ENCODE measurements around the gene PAX5. TPM values are rescaled to one million over a fixed set of nuclear protein-coding genes. Genes with fewer than 3 reads are reported as not detected.

The PAX5 gene
- total RNA-seq, 1 donor from 2014 or later: 0.16 TPM

DNA sequence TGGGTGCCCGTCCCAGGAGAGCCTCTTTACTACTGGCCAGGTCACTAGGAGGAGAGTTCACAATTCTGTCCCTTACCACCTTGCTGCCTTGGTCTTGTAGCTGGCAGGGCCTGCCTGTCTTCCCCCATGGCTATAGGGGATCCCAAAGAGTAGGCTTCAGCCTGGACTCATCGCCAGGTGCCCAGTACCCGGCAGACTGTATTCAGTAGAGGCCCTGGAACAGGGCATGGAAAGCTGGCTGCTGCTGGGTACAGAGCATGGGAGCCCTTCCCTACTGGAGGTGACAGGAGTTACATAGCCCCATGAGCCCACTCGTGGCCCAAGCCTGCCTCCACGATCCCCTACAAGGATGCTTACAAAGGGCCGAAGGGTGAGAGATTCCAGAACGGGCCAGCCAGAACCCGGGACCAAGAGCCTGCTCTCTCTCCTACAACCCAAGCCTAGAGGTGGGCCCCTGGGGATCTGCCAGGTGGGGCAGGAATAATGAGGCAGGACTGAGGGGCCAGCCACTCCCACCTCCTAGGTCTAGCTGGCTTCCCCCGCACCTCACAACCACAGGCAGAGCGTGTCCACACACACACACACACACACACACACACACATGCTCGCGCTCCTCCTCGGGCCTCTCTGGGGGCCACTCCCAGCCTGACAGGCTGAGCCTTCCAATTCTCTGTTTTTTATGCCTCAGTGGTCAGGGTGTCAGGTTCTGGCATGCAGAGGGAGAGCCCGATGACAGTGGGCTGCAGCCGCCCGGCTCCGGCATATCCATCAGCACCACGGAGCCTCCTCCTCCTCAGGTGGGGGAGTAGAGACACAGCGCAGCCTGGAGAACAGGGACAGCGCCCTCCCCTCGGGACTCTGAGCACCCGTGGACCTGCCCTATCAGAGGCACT is 186.0 kb downstream of the PAX5 start:
- Mint-ChIP-seq H3K4me3 (no peak overlapping the region), H3K36me3 (ENCODE audit: low read depth) (no peaks in the 10 kb centered on the region), H3K4me1 (no peaks in the 10 kb centered on the region), H3K27ac (no peak overlapping the region), H3K9me3 (no peaks in the 10 kb centered on the region), H3K27me3 (no peaks in the 10 kb centered on the region)
- intact Hi-C loops (cut with micrococcal nuclease): no loop called here
- no peak for DNase-seq

DNA sequence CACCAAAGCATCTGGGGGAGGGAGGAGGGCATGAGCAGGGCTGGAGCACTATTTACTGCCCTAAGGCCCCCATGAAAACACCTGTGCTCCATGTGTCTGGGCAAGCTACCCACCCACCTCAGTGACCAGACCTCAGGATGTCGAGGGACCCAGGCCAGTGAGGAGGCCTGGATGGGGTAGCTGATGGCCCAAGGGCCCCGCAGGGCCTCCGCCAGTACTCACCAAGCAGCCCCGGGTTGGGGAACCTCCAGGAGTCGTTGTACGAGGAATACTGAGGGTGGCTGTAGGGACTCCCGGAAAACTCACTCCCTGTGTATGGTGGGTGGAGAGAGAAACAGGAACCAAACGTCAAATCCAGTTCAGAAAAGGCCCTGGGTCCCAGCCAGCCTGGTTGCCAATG is 187.4 kb downstream of the PAX5 start:
- DNase-seq: no peak
- H3K9me3 Mint-ChIP-seq: no peaks in the 10 kb centered on the region
- H3K27me3 Mint-ChIP-seq: no peaks in the 10 kb centered on the region
- no peaks in the 10 kb centered on the region for H3K36me3 Mint-ChIP-seq (ENCODE audit: low read depth)
- intact Hi-C loops (cut with micrococcal nuclease): no loop called here
- H3K27ac Mint-ChIP-seq: no peak overlapping the region
- H3K4me3 Mint-ChIP-seq: no peak overlapping the region
- H3K4me1 Mint-ChIP-seq: no peaks in the 10 kb centered on the region

DNA sequence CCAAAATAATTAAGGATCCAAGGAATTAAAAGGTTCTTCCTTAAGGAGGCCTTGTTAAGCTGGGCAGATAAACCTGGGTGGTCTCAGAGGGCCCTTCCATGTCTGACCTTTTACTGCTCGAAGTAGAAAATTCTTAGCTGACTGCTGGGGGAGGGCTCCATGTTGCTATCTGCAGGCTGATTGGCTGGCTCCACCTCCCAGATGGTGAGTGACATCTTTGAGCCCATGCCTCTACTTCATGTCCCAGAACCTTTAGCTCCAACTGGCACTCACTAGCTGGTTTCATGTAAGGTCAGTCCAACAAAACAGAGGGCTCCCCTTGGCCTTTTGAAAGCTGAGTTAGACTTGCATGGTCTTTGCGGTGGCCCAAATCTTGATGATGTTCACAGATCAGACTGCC is 188.2 kb downstream of the PAX5 start:
- no peaks in the 10 kb centered on the region for H3K36me3 Mint-ChIP-seq (ENCODE audit: low read depth)
- H3K9me3 Mint-ChIP-seq: no peaks in the 10 kb centered on the region
- H3K27ac Mint-ChIP-seq: no peak overlapping the region
- no peak overlapping the region for H3K4me3 Mint-ChIP-seq
- no peaks in the 10 kb centered on the region for H3K4me1 Mint-ChIP-seq
- DNase-seq: no peak
- H3K27me3 Mint-ChIP-seq: no peaks in the 10 kb centered on the region
- intact Hi-C loops (cut with micrococcal nuclease): no loop called here

DNA sequence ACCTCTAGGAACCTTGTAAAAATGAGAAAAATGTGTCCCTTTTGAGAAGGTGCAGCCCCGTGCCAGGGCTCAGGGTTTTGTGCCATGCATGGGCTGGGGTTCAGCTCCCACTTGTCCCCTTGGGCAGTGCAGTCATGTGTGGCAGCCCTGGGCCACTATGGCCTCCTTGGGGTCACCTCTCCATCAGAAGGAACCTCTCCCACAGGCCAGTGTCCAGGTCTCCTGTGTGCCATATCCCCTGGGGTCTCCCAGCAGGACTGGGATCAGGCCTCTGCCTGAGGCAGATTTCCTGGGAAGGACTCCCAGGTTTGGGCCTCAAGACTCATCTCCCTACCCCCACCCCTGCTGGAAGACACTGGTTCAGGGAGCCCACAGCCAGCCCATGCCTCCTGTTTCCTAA is 189.1 kb downstream of the PAX5 start:
- no peak overlapping the region for H3K4me3 Mint-ChIP-seq
- DNase-seq: no peak
- intact Hi-C loops (cut with micrococcal nuclease): no loop called here
- H3K27me3 Mint-ChIP-seq: no peaks in the 10 kb centered on the region
- no peaks in the 10 kb centered on the region for H3K9me3 Mint-ChIP-seq
- H3K27ac Mint-ChIP-seq: no peak overlapping the region
- H3K36me3 Mint-ChIP-seq (ENCODE audit: low read depth): no peaks in the 10 kb centered on the region
- no peaks in the 10 kb centered on the region for H3K4me1 Mint-ChIP-seq

DNA sequence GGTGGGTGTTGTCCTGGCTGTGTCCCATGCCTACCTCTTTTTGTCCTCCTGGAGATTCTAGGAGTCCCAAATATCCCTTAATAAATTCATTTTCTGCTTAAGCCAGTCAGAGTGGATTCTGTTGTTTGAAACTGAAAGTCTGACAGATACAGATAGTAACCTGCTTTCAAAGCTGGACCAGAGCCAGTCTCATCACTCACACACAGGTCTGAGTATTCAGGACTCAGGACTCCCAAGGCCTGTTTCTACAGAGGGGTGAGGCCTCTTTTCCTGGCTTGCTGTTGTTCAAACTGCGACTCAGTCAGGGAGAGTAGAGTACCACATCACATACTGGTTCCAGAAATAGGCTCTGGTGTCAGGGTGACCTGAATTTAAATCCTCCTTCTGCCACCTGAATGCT is 190.1 kb downstream of the PAX5 start:
- no peak overlapping the region for H3K4me3 Mint-ChIP-seq
- H3K9me3 Mint-ChIP-seq: no peaks in the 10 kb centered on the region
- no peak for DNase-seq
- no peak overlapping the region for H3K27ac Mint-ChIP-seq
- H3K36me3 Mint-ChIP-seq (ENCODE audit: low read depth): no peaks in the 10 kb centered on the region
- no peaks in the 10 kb centered on the region for H3K27me3 Mint-ChIP-seq
- H3K4me1 Mint-ChIP-seq: no peaks in the 10 kb centered on the region
- intact Hi-C loops (cut with micrococcal nuclease): no loop called here

DNA sequence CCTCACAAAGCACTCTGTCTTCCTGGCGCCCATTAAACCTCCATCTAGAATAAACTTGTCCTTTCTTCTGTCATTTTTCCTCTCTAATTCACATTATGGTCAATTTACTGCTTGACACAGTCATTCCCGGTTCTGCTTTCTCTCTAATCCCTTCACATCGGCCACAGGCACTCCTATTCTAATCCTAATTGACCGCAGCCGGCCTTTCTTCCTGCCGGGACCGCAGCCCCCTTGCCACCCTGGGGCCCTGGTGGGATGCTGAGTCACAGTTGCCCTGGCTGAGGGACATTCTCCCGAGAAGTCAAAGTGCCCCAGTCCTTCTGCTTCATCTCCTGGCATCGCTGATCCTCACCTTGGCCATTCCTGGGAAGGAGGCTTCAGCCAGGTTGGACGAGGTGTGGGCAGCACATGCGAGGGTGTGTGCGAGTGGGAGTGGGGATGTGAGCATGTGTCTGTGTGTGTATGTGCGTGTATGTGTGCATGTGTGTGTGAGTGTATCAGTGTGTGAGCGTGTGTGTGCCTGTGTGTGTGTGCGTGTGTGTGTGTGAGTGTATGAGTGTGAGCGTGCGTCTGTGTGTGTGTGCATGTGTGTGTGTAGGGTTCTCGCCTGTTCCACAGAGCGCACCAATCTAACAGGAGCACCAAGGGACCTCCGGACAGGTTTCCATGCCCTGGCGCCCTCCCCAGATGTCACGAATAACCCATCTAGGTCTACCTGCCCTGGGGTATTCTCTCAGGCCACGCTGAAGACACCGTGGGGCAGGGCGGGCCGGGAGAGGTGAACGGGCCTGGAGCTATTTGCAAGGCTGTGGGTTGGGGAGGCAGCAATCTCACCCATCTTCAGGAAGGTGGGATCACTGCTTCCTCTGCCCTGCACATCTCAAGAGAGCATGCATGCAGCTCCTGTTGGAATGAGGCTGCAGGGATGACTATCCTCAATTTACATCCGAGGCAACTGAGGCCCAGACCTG is 191.2 kb downstream of the PAX5 start:
- Mint-ChIP-seq H3K4me1 (no peaks in the 10 kb centered on the region), H3K36me3 (ENCODE audit: low read depth) (no peaks in the 10 kb centered on the region), H3K4me3 (no peak overlapping the region), H3K27me3 (no peaks in the 10 kb centered on the region), H3K27ac (no peak overlapping the region), H3K9me3 (no peaks in the 10 kb centered on the region)
- no peak for DNase-seq
- intact Hi-C loops (cut with micrococcal nuclease): no loop called here

DNA sequence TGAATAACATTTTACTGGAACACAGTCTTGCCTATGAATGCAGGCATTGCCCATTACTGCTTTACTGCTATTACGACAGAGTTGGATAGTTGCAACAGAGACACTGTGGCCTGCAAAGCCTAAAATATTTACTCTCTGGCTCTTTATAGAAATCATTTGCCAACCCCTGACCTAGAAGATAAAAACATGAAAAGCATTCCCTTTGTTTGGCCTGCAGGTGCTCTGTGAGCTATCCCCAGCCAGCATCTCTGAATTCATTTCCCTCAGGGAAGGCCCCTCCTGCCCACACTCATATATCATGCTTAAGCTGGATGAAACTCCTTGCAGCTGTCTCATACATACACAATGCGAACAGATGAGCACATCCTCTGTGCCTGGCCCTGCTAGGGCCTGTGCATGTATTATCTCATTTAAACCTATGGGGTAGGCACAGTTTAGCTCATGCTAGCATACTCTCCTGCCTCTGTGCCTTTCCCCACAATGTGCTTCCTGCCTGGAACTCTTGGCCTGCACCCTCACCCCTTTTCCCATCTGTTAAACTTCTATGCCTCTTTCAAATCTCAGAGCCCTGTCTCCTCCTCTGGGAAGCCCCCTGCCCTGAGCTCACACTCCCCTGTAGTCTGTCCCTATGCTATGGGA is 193.1 kb downstream of the PAX5 start:
- no peak overlapping the region for H3K4me3 Mint-ChIP-seq
- no peak for DNase-seq
- H3K9me3 Mint-ChIP-seq: no peaks in the 10 kb centered on the region
- no peaks in the 10 kb centered on the region for H3K27me3 Mint-ChIP-seq
- no peaks in the 10 kb centered on the region for H3K36me3 Mint-ChIP-seq (ENCODE audit: low read depth)
- intact Hi-C loops (cut with micrococcal nuclease): no loop called here
- no peaks in the 10 kb centered on the region for H3K4me1 Mint-ChIP-seq
- H3K27ac Mint-ChIP-seq: no peak overlapping the region

DNA sequence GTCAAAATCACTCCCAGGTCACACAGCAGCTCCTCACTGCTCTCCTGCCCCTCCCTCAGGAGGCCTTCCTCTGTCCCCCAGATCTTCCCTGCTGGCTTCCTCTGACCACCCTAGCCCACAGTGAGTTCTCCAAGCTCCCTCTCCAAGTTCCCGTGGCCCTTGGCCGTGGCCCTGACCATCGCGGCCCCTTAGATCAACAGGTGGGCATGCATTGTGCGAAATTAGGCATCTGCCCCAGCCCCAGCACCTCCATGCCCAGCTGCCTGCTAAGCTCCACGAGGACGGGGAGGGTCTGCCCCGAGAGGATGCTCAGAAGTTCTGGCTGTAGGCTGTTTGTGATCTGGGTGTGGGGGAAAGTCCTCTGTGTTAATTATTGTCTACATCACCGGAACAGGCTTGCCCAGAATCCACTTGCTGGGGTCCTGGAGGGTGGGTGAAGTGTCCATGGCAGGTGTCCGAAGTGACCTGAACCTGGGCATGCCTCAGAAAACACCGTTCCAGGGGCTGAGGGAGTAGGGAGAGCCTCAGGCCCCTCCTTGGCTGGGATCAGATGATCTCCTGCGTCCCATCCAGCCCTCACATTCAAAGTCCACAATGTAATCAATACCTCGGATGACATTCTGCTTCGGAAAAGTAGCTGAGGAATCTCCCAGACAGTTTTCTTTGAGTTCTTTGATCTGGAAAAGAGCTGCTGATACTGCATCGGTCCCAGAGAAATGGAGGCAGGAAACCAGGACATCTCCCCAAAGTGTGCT is 194.8 kb downstream of the PAX5 start:
- Mint-ChIP-seq H3K4me1 (no peaks in the 10 kb centered on the region), H3K4me3 (no peak overlapping the region), H3K27me3 (no peaks in the 10 kb centered on the region), H3K27ac (no peak overlapping the region), H3K9me3 (no peaks in the 10 kb centered on the region), H3K36me3 (ENCODE audit: low read depth) (no peaks in the 10 kb centered on the region)
- no peak for DNase-seq
- intact Hi-C loops (cut with micrococcal nuclease): no loop called here

DNA sequence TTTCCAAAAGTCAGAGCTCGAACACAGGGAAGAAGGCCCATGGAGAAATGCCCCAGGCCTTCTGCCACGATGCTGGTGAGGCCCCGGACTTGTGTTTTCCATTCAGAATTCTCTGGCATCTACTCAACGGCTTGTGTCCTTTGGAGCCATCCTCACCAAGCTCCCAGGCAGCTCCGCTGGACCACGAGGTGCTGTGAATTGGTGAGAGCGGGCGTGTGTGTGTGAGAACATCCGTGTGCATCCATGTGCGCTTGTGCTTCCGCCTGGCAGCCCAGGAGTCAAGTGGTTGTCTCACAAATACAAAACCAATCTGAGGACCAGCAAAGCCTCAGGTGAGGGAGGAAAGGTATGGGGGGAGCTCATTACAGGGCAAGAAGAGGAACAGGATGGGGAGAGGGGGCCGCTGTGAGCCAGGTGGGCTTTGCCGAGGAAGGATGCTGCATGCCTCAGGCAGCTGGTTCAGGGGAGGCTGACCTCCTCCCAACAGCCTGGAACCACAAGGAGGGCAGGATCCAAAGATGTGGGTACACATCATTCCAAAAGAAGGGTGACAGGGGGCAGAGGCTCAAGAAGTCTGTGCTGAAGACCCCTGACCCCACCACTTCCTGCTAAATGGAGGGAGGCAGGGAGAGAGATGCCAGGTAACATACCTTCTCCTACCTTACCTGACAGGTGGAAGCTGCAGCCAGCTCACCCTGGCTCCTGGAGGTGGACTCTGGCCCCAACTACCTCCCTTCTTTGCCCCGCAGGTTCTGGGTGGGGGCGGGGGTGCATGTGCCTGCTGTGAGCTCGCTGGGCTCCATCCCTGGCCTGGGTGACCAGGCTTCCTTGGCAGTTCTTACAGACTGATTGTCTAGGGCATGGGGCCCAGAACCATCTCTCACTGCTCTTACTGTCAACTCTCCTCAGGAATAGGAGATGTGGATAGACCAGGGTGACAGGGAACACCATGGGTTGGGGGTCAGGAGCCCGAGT is 196.3 kb downstream of the PAX5 start:
- intact Hi-C loops (cut with micrococcal nuclease): no loop called here
- Mint-ChIP-seq H3K27ac (no peak overlapping the region), H3K36me3 (ENCODE audit: low read depth) (no peaks in the 10 kb centered on the region), H3K4me3 (no peak overlapping the region), H3K27me3 (no peaks in the 10 kb centered on the region), H3K9me3 (no peaks in the 10 kb centered on the region), H3K4me1 (no peaks in the 10 kb centered on the region)
- no peak for DNase-seq

DNA sequence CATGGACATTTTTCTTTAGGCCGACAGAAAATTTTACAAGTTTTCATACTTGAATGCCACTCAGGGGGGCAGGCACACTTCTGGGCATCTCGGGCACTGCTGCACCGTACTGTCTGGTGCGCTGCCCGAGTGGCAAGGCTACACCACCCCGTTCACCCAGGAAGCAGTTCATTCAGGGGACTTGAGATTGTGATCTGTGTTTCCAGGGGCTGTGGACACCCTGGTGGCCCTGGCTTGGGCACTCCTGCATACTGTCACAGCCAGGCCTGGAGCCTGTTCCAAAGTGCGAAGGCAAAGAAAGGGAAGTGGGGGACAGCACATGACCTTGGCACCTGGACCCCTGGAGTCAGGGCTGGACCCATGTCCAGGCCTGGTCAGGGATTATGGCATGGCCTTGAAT is 197.6 kb downstream of the PAX5 start:
- Mint-ChIP-seq H3K9me3 (no peaks in the 10 kb centered on the region), H3K4me1 (no peaks in the 10 kb centered on the region), H3K27ac (no peak overlapping the region), H3K36me3 (ENCODE audit: low read depth) (no peaks in the 10 kb centered on the region), H3K27me3 (no peaks in the 10 kb centered on the region), H3K4me3 (no peak overlapping the region)
- DNase-seq: no peak
- intact Hi-C loops (cut with micrococcal nuclease): no loop called here

DNA sequence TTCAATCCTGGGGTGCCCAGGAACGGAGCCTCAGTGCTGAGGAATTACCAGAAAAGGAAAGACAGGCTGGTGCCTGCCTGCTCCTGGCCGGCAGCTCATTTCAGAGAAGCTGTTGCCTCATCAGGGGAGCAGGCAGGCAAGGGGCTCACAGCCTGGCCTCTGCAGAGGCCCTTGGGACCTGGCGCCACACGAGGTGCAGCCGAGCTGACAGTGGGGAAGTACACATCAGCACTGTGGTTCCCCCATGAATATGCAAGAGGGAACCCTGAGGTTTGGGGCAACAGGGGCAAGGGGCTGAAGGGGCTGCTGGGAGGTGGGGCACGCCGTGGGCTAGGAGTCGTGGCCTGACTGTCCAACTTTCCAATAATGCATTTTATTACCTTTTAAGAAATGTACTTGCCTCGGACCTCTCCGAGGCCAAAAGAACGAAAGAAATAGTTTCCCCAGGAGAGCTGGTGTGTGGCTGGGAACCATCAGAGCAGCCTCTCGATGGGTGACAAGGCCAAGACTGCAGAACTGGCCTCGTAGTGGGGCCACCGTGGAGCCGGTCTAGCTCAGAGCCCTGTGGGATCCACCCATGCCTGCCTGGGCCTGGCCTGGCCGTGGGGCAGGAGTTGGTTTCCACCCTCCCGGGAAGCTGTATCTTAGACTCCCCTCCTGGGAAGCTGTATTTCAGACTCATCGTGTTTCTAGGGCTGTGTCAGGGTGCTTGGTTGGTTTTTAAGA is 198.6 kb downstream of the PAX5 start:
- no peaks in the 10 kb centered on the region for H3K9me3 Mint-ChIP-seq
- H3K27me3 Mint-ChIP-seq: no peaks in the 10 kb centered on the region
- DNase-seq: no peak
- no peak overlapping the region for H3K4me3 Mint-ChIP-seq
- intact Hi-C loops (cut with micrococcal nuclease): no loop called here
- no peak overlapping the region for H3K27ac Mint-ChIP-seq
- no peaks in the 10 kb centered on the region for H3K36me3 Mint-ChIP-seq (ENCODE audit: low read depth)
- no peaks in the 10 kb centered on the region for H3K4me1 Mint-ChIP-seq

DNA sequence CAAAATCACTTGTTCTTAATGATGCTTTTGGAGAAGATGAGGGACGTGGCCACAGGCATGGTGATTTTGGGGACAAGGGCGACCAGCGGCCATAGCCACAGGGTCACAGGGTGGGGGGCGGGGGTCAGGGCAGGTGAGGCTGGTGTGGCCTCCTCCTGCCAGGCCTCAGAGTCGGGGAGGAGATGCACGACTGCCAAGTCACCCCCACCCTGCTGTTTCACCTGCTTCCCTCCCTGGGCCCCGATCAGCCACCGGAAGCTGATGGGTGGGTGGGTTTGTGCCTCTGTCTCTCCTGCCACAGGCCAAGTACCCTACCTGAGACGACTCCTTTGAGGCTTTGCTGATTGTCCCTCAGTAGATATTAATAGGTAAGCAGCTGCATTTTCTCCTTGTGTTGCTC is 199.3 kb downstream of the PAX5 start:
- no peak for DNase-seq
- intact Hi-C loops (cut with micrococcal nuclease): no loop called here

More for the DNA sequence above, 199.3 kb downstream of the PAX5 start:
- Mint-ChIP-seq H3K27me3 (no peaks in the 10 kb centered on the region), H3K9me3 (no peaks in the 10 kb centered on the region), H3K4me3 (no peak overlapping the region), H3K27ac (no peak overlapping the region), H3K36me3 (ENCODE audit: low read depth) (no peaks in the 10 kb centered on the region), H3K4me1 (no peaks in the 10 kb centered on the region)

Measured in activated CD4-positive, alpha-beta T cell treated with anti-CD3 and anti-CD28 coated beads, Interleukin-2, amount 10 ng/mL, durations not matched to agents 24 days and 14 days (primary cell).